Measurements from ENCODE around the gene TNFSF15. TPM values are rescaled to one million over a fixed set of nuclear protein-coding genes. Genes with fewer than 3 reads are reported as not detected.

The TNFSF15 gene
- total and polyA plus RNA-seq, 2 experiments from 2014 or later = 0.06 to 0.07 TPM

DNA sequence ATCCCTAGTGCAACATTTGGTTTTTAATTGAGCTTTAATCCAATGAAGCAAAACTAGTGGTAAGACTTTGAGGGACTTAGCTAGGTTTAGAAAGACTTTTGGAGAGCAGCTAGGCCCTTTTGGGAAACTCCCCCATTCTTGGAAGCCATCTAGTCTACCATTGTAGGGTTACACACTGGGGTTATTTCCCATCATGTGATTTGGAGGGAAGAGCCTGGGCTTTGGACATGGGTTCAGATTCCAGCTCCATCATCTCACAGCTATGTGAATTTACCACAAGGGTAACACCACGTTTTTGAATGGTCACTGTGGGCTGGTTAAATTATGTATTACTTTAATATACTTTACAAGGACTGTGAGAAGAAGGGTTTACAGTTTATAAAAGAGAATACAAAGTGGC is 18.3 kb upstream of the TNFSF15 start:
- Histone ChIP-seq H4K20me1 (replicated peaks; ENCODE audit: insufficient read depth) (no peaks in the 10 kb centered on the region), H3K79me2 (replicated peaks; ENCODE audit: insufficient read depth) (no peaks in the 10 kb centered on the region), H3K4me2 (no peak overlapping the region), H2AFZ (no peak overlapping the region), H3K27me3 (ENCODE audit: insufficient read depth) (no peaks in the 10 kb centered on the region), H3K36me3 (ENCODE audit: insufficient read depth) (no peaks in the 10 kb centered on the region), H3F3A (replicated peaks; ENCODE audit: low read depth) (no peaks in the 10 kb centered on the region), H3K4me1 (ENCODE audit: insufficient read depth) (no peaks in the 10 kb centered on the region), H3K4me3 (no peak overlapping the region), H3K27ac (ENCODE audit: low read depth) (no peak overlapping the region), H3K9me2 (ENCODE audit: insufficient read depth) (no peaks in the 10 kb centered on the region)
- no peaks in the 10 kb centered on the region for H3K4me1 Mint-ChIP-seq
- ATAC-seq (no peak), DNase-seq (ENCODE audit: low spot score) (no peak)
- H3K27me3 Mint-ChIP-seq (ENCODE audit: insufficient read depth, low read depth, poor library complexity) = peaks cover 7% of the 10 kb centered on the region
- H3K27ac Mint-ChIP-seq = no peak overlapping the region
- no peaks in the 10 kb centered on the region for H3K36me3 Mint-ChIP-seq (ENCODE audit: low read depth)
- TF ChIP-seq ZNF114 (CRISPR knock-in tag; IDR thresholded peaks at IDR 0.05) (no peak), NANOG (IDR thresholded peaks at IDR 0.05; ENCODE audit: borderline replicate concordance) (no peak), ZNF331 (CRISPR knock-in tag; IDR thresholded peaks at IDR 0.05; ENCODE audit: low read depth) (no peak), STAT1 (IDR thresholded peaks at IDR 0.05; ENCODE audit: unreplicated experiment) (no peak)
- H3K4me3 Mint-ChIP-seq = no peak overlapping the region
- H3K9me3 Mint-ChIP-seq = no peaks in the 10 kb centered on the region

DNA sequence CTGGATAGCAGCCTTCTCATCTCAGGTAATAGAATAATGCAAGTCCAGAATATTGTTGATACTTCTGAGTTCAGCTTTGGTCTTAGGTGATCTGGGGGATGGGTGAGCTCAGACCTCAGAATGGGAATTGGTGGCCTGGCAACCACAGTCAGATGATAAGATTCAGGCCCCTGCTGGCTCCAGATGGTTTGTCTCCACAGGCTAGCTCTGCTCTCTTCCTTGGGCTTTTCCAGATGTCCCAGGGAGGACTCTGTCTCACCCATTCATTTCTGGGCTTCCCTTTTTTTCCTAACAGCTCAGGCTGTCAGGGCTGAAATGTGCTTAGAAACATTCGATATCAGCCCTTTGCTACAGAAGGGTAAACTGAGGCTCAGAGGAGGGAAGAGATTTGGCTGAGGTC is 17.6 kb upstream of the TNFSF15 start:
- no peak for DNase-seq (ENCODE audit: low spot score)
- Histone ChIP-seq H3K4me2 (no peak overlapping the region), H3K27me3 (ENCODE audit: insufficient read depth) (no peaks in the 10 kb centered on the region), H3K9me2 (ENCODE audit: insufficient read depth) (no peaks in the 10 kb centered on the region), H4K20me1 (replicated peaks; ENCODE audit: insufficient read depth) (no peaks in the 10 kb centered on the region), H3K27ac (ENCODE audit: low read depth) (no peak overlapping the region), H3K4me3 (no peak overlapping the region), H3K79me2 (replicated peaks; ENCODE audit: insufficient read depth) (no peaks in the 10 kb centered on the region), H3K4me1 (ENCODE audit: insufficient read depth) (no peaks in the 10 kb centered on the region), H3K36me3 (ENCODE audit: insufficient read depth) (no peaks in the 10 kb centered on the region), H2AFZ (no peak overlapping the region), H3F3A (replicated peaks; ENCODE audit: low read depth) (no peaks in the 10 kb centered on the region)
- Mint-ChIP-seq H3K27me3 (ENCODE audit: insufficient read depth, low read depth, poor library complexity) (peaks cover 4% of the 10 kb centered on the region), H3K27ac (no peak overlapping the region), H3K36me3 (ENCODE audit: low read depth) (no peaks in the 10 kb centered on the region), H3K4me1 (no peaks in the 10 kb centered on the region), H3K9me3 (no peaks in the 10 kb centered on the region), H3K4me3 (no peak overlapping the region)
- ATAC-seq = no peak
- no peak for TF ChIP-seq NANOG (IDR thresholded peaks at IDR 0.05; ENCODE audit: borderline replicate concordance)
- TF ChIP-seq EZH2phosphoT487 (IDR thresholded peaks at IDR 0.05; ENCODE audit: unreplicated experiment) = no peak
- no peak for TF ChIP-seq STAT1 (IDR thresholded peaks at IDR 0.05; ENCODE audit: unreplicated experiment)
- TF ChIP-seq JUNB (IDR thresholded peaks at IDR 0.05; ENCODE audit: unreplicated experiment) = no peak
- no peak for TF ChIP-seq ZNF331 (CRISPR knock-in tag; IDR thresholded peaks at IDR 0.05; ENCODE audit: low read depth)
- TF ChIP-seq, protein P1, sequence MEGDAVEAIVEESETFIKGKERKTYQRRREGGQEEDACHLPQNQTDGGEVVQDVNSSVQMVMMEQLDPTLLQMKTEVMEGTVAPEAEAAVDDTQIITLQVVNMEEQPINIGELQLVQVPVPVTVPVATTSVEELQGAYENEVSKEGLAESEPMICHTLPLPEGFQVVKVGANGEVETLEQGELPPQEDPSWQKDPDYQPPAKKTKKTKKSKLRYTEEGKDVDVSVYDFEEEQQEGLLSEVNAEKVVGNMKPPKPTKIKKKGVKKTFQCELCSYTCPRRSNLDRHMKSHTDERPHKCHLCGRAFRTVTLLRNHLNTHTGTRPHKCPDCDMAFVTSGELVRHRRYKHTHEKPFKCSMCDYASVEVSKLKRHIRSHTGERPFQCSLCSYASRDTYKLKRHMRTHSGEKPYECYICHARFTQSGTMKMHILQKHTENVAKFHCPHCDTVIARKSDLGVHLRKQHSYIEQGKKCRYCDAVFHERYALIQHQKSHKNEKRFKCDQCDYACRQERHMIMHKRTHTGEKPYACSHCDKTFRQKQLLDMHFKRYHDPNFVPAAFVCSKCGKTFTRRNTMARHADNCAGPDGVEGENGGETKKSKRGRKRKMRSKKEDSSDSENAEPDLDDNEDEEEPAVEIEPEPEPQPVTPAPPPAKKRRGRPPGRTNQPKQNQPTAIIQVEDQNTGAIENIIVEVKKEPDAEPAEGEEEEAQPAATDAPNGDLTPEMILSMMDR (conservative IDR thresholded peaks at IDR 0.05; ENCODE audit: low read depth in 2 of 2) = no peak
- TF ChIP-seq, protein P2, sequence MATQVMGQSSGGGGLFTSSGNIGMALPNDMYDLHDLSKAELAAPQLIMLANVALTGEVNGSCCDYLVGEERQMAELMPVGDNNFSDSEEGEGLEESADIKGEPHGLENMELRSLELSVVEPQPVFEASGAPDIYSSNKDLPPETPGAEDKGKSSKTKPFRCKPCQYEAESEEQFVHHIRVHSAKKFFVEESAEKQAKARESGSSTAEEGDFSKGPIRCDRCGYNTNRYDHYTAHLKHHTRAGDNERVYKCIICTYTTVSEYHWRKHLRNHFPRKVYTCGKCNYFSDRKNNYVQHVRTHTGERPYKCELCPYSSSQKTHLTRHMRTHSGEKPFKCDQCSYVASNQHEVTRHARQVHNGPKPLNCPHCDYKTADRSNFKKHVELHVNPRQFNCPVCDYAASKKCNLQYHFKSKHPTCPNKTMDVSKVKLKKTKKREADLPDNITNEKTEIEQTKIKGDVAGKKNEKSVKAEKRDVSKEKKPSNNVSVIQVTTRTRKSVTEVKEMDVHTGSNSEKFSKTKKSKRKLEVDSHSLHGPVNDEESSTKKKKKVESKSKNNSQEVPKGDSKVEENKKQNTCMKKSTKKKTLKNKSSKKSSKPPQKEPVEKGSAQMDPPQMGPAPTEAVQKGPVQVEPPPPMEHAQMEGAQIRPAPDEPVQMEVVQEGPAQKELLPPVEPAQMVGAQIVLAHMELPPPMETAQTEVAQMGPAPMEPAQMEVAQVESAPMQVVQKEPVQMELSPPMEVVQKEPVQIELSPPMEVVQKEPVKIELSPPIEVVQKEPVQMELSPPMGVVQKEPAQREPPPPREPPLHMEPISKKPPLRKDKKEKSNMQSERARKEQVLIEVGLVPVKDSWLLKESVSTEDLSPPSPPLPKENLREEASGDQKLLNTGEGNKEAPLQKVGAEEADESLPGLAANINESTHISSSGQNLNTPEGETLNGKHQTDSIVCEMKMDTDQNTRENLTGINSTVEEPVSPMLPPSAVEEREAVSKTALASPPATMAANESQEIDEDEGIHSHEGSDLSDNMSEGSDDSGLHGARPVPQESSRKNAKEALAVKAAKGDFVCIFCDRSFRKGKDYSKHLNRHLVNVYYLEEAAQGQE (IDR thresholded peaks at IDR 0.05; ENCODE audit: unreplicated experiment) = no peak
- TF ChIP-seq, protein P3, sequence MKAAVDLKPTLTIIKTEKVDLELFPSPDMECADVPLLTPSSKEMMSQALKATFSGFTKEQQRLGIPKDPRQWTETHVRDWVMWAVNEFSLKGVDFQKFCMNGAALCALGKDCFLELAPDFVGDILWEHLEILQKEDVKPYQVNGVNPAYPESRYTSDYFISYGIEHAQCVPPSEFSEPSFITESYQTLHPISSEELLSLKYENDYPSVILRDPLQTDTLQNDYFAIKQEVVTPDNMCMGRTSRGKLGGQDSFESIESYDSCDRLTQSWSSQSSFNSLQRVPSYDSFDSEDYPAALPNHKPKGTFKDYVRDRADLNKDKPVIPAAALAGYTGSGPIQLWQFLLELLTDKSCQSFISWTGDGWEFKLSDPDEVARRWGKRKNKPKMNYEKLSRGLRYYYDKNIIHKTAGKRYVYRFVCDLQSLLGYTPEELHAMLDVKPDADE (IDR thresholded peaks at IDR 0.05) = no peak
- no peak for TF ChIP-seq CREB1 (CRISPR knock-in tag; IDR thresholded peaks at IDR 0.05; ENCODE audit: low read depth)
- TF ChIP-seq POLR2AphosphoS5 (IDR thresholded peaks at IDR 0.05; ENCODE audit: low read depth) = no peak
- no peak for TF ChIP-seq ZNF114 (CRISPR knock-in tag; IDR thresholded peaks at IDR 0.05)
- no peak for TF ChIP-seq EZH2 (IDR thresholded peaks at IDR 0.05; ENCODE audit: low read depth, unreplicated experiment)

Data from GM23338 (cell line).